ENCODE measurements around the gene NAV1.

The NAV1 gene

GRCh38 chr1:201585901-201586300, 47.0 kb downstream of the NAV1 start:
- no peaks in the 10 kb centered on the region for H3K36me3 ChIP-seq (ENCODE audit: insufficient read depth)
- H3K4me2 ChIP-seq, result no peak overlapping the region
- TF ChIP-seq CTCF (conservative IDR thresholded peaks at IDR 0.05; ENCODE audit: low read depth, low read length), result no peak
- no peaks in the 10 kb centered on the region for H3K4me1 ChIP-seq (ENCODE audit: low read depth, poor library complexity, severe bottlenecking)
- no peaks in the 10 kb centered on the region for H4K20me1 ChIP-seq (ENCODE audit: insufficient read depth)
- H2AFZ ChIP-seq (ENCODE audit: low read depth), result no peak overlapping the region
- H3K27ac ChIP-seq, result no peak overlapping the region
- H3K4me3 ChIP-seq (IDR thresholded peaks at IDR 0.05; ENCODE audit: insufficient read depth, low read depth, low read length), result no peak overlapping the region
- no peak overlapping the region for H3K9ac ChIP-seq
- no peaks in the 10 kb centered on the region for H3K79me2 ChIP-seq (ENCODE audit: insufficient read depth, low read depth)
- no peaks in the 10 kb centered on the region for H3K27me3 ChIP-seq (ENCODE audit: insufficient read depth, low read depth)

DNA sequence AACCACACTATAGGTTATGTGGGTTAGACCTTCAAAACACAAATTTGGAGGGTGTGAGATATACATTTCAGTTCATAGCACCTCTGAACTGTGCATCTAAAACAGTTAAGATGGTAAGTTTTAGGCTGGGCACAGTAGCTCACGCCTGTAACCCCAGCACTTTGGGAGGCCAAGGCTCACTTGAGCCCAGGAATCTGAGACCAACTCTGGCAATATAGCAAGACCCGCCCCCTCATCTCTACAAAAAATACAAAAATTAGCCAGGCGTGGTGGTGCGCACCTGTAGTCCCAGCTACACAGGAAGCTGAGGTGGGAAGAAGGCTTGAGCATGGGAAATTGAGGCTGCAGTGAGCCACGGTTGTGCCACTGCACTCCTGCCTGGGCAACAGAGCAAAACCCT, 47.9 kb downstream of the NAV1 start:
- Histone ChIP-seq H3K27ac (no peak overlapping the region), H3K9ac (no peak overlapping the region), H3K4me2 (no peak overlapping the region), H3K4me1 (ENCODE audit: low read depth, poor library complexity, severe bottlenecking) (no peaks in the 10 kb centered on the region), H4K20me1 (ENCODE audit: insufficient read depth) (no peaks in the 10 kb centered on the region), H3K27me3 (ENCODE audit: insufficient read depth, low read depth) (no peaks in the 10 kb centered on the region), H3K4me3 (IDR thresholded peaks at IDR 0.05; ENCODE audit: insufficient read depth, low read depth, low read length) (no peak overlapping the region), H3K36me3 (ENCODE audit: insufficient read depth) (no peaks in the 10 kb centered on the region), H2AFZ (ENCODE audit: low read depth) (no peak overlapping the region), H3K79me2 (ENCODE audit: insufficient read depth, low read depth) (no peaks in the 10 kb centered on the region)
- no peak for TF ChIP-seq CTCF (conservative IDR thresholded peaks at IDR 0.05; ENCODE audit: low read depth, low read length)

DNA sequence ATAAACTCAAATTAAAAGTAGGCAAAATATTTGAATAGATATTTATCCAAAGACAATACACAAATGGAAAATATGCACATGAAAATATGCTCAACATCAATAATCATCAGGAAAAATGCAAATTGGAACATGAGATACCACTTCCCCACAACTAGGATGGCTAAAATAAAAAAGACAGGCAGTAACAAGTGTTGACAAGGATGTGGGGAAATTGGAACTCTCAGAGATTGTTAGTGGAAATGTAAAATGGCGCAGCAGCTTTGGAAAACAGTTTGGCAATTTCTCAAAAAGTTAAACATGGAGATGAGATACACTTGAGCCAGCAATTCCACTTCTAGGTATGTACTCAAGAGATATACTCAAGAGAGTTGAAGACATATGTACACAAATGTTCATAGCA, 48.8 kb downstream of the NAV1 start:
- TF ChIP-seq CTCF (conservative IDR thresholded peaks at IDR 0.05; ENCODE audit: low read depth, low read length), result no peak
- H3K27me3 ChIP-seq (ENCODE audit: insufficient read depth, low read depth), result no peaks in the 10 kb centered on the region
- H4K20me1 ChIP-seq (ENCODE audit: insufficient read depth), result no peaks in the 10 kb centered on the region
- no peak overlapping the region for H3K9ac ChIP-seq
- no peaks in the 10 kb centered on the region for H3K36me3 ChIP-seq (ENCODE audit: insufficient read depth)
- no peak overlapping the region for H3K4me2 ChIP-seq
- H3K27ac ChIP-seq, result no peak overlapping the region
- no peak overlapping the region for H2AFZ ChIP-seq (ENCODE audit: low read depth)
- H3K79me2 ChIP-seq (ENCODE audit: insufficient read depth, low read depth), result no peaks in the 10 kb centered on the region
- H3K4me1 ChIP-seq (ENCODE audit: low read depth, poor library complexity, severe bottlenecking), result no peaks in the 10 kb centered on the region
- no peak overlapping the region for H3K4me3 ChIP-seq (IDR thresholded peaks at IDR 0.05; ENCODE audit: insufficient read depth, low read depth, low read length)
